GM19324 (cell line): ENCODE measurements around the gene MED1.
"Not testable (repeated sequence)": the region's sequence is repeated elsewhere in the genome, so short reads cannot be mapped to it uniquely, and the experiment has no call there.

Experiments
- ATAC-seq: cut with Tn5 transposase; IDR thresholded peaks from one replicate; pipeline ENCODE4 v1.9.1; 2021; ENCODE audit warnings: mild to moderate bottlenecking, moderate library complexity; ENCODE audit not compliant: unreplicated experiment, low FRiP score

MED1 gene

DNA sequence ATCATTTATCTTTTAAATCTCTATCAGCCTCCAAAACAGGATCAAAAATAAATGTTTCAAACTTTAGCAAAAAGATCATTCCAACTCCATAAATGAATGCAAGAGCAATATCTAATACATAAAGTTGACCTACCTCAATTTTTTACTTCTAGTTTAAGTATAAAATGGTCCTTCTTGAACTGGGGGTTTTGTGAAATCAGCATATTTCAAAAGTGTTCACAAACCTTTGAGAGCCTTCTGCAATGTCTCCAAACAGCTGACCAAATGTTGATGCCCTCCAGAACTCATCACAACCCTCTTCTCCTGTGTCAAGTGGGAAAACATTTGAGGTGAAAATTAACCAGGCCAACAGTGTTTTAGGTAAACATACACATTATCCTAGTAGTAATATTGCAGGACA is 7.7 kb downstream of the MED1 start:
- no peak for ATAC-seq

GRCh38 chr17:39439868-39440267 is 11.2 kb downstream of the MED1 start:
- ATAC-seq, result not testable (repeated sequence)

DNA sequence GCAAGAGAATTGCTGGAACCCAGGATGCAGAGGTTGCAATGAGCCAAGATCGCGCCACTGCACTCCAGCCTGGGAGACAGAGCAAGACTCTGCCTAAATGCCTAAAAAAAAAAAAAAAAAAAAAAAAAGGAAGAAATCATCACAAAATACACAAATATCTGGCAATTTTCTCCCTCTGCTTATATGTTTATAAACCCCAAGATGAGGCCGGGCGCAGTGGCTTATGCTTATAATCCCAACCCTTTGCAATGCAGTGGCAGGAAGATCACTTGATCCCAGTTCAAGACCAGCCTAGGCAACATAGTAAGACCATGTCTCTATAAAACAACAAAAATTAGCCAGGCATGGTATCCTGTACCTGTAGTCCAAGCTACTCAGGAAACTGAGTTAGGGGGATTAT is 21.5 kb downstream of the MED1 start:
- no peak for ATAC-seq

DNA sequence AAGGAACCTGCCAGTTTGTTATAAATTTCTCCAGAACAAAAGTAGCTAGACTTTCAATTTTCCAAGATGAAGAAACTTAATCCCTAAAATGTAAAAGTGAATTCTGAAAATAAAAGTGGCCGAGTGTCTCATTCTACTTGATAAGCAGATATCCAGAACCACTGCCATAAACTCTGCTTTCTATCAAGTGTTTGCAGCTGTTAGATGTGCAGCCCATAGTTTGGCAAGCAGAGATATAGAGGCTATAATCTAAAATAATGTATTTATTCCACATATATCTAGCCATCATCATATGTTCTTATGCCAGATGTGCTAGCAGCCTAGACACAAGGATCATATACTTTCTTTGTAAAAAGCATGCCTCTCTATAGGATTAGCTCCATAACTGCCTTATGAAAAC is 34.9 kb downstream of the MED1 start:
- no peak for ATAC-seq

GRCh38 chr17:39410279-39410678 is 40.8 kb downstream of the MED1 start:
- no peak for ATAC-seq

DNA sequence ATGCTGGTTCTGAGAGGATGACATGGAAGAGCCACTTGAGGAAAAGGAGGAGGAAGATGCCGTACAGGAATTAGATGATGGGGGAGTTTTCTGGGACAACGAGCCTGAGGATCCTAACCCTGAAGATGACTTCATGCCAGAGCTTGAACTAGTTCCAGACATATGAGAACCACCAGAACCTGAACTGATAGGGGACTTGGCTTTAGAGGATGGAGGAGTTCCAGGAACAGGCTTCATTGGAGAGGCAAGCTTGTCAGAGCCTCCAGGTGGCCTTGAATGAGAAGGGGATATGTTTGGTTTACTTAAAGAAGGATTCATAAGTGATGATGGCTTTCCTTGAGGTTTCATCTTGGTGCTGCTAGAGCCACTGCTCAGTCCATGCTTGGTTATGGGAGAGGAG is 42.7 kb downstream of the MED1 start:
- no peak for ATAC-seq

DNA sequence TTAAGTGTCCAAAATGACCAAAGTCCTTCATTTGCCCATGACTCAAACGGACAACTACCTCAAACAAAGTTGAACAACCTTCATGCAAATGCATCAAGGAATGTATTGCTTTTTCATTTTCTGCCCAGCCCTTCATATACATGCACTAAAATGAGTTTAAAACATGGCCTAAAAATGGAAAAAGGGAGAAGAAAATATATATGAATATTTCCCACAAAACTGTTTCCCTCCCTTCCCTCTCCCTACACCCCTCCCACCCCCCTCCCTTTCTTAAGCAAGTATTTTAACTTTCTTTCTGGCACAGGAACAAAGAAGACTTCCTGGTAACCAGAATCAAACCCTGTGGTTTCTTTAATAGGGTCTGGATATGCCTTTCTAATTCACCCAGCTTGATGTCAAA is 44.1 kb downstream of the MED1 start:
- ATAC-seq, result no peak

- ATAC-seq, result no peak
Observed at GRCh38 chr17:39405436-39405835, 45.6 kb downstream of the MED1 start.

DNA sequence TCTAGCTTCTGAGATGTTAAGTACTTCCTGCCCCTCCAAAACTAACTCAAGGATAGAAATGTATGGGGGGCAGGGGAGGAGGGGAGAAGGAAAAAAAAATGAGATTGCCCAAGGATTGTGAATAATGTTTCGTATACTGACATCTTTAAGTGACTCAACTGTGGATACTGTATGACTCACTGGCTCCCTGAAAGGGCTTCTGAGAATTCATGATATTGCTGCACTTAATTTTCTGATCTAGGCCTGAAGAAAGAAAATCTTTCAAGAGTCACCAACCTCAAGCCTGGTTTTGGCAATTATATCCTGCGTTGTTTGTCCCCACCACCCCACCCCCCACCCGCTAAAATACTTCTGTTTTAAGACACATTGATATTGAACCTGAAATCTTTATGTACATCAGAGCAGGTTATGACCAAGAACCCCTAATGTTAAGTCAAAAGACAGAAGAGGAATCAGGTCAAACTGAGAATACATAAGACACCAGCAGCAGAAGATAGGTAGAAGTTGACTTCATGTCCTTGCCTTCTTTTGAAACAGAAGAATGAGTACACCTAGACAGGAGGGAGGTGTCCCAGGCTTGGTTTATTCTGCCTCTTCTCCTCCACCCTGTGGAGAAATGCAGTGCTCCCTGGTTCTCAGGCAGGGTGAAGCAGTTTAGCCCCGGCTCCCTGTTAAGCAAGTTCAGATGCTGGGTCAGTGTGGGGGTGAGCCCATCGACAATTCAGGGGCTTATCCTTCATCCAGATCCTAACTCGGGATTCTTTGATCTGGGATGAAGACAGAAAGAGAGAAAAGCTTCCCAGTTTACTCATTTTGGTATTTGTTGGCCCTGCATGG is 46.3 kb downstream of the MED1 start:
- no peak for ATAC-seq

DNA sequence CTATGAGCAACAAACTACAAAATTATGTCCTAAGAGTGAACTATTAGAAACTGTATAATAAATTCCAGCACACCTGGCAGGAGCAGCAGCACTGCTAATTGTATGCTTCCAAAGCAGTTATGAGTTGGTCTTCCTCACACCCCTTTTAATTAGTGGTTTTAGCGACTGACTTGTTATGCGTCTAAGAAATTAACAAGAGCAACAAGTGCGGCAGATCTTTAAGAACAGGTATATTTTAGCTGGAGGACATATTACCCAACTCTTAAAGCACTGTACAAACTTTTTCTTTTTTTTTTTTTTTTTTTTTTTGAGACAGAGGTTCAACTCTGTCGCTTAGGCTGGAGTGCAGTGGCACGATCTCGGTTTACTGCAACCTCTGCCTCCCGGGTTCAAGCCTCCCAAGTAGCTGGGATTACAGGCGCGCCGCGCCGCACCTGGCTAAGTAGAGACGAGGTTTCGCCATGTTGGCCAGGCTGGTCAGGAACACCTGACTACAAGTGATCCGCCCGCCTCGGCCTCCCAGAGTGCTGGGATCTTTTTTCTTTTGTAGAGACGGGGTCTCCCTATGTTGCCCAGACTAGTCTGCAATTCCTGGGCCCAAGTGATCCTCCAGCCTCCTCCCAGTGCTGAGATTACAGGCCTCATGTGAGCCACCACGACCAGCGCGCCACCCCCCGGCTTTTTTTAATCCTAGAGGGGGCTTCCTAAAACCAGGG is 48.0 kb downstream of the MED1 start:
- no peak for ATAC-seq

GRCh38 chr17:39402244-39402889 is 48.7 kb downstream of the MED1 start:
- ATAC-seq, result peak; percentile 64

GRCh38 chr17:39401412-39402243 is 49.4 kb downstream of the MED1 start, which contains the start of gene FBXL20:
FBXL20 (minus strand) TSS chr17:39401626; CDS start chr17:39401402, 224 bp downstream.
- ATAC-seq, result peak; percentile 77

DNA sequence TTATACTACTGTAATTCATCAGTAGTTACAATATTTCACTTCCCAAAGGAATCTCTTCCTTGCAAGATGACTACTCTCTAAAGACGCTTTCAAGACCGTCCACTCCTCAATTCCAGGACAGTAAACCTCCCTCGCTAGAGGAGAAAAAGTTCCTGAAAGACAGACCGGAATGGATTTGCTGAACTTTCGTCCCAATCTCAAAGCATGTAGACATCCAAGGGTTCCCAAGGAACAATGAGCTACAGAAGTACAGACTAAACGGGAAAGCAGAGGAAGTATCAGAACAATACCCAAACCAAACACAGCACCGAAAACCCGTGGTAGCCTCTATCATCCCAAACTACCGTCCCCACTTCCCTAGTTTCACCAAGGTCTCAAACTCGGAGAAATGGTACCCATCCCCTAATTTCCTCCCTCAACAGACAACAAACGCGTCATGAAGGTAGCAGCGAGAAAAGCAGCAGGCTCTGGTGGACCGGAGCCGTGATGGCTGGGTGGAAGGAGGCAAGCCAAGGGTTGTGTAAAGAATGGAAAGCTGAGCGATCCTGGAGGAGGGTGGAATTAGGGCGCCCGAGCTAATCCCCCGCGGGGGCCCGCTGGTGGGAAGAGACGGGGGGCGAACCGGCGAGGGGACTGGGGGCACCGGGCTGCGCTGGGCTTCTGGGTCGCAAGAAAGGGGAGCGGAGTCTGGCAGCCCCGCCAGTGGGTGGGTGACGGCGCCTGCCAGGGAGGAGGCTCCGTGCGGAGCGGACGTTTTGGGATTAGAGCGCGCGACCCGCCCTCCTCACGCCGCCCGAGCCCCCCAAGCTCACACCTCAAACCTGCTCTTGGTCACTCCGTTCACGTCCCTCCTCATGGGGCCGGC is 50.3 kb downstream of the MED1 start:
- no peak for ATAC-seq

GRCh38 chr17:39399791-39400190 is 51.3 kb downstream of the MED1 start:
- no peak for ATAC-seq

DNA sequence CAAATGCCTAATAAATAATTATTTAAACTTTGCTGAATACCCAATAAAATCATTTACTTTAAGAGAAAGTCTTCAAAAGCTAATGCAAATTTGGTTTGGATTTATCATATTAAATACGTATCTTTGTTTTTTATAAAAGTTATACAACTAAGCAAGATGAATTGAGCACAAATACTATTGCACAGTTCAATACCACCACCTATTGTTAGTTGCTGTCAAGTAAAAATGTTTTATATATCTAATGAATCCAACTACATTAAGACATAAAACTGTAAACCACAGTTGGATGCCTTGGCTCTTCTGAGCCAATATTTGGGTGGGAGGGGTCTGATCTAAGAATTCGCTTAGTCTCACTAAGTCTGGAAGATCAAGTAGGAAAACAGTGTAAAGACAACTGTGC is 57.3 kb downstream of the MED1 start:
- no peak for ATAC-seq

DNA sequence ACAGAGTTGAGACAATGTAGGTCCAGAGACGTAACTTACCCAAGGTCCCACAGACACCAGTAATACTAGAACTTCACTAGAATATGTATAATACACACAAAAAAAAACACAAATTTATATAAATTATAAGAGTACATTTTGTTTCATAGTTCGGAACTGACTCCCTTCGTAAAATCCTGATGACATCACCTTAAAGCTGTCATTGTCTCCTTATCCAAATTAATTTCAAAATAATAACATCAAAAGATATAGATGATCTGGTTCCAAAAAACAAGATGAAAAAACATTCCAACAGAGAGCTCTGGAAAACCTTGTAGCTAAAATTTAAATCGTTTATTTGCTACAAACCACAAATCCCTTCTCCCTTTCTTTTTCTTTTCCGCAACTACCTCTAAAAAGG is 59.6 kb downstream of the MED1 start:
- ATAC-seq, result no peak

DNA sequence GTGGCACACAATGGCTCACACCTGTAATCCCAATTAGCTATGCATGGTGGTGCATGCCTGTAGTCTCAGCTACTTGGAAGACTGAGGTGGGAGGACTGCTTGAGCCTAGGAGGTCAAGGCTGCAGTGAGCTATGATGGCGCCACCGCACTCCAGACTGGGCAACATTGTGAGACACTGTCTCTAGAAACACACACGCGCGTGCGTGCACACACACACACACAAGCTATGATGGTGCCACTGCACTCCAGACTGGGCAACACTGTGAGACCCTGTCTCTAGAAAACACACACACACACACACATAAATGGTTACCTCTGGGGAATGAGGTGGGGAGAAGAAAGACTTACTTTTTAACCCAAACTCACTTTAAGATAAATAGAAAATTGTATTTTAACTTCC is 66.0 kb downstream of the MED1 start:
- ATAC-seq, result no peak

GRCh38 chr17:39380144-39380543 is 70.9 kb downstream of the MED1 start:
- no peak for ATAC-seq

DNA sequence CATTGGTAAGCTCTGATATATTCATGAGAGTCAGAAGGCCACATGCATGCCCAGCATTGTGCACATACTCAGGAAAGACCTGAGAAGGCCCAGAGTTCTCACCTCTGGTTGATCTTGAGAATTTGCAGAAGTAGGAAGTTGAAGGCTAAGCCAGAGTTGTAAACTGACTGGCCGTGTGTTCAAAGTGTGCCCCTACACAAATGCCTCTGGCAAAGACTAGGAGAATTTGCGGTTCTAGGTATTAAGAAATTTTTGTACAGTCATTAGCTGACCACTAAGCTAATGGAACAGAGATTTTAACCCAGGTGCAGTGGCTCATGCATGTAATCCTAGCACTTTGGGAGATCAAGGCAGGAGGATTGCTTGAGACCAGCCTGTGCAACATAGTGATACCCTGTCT is 74.6 kb downstream of the MED1 start:
- no peak for ATAC-seq

DNA sequence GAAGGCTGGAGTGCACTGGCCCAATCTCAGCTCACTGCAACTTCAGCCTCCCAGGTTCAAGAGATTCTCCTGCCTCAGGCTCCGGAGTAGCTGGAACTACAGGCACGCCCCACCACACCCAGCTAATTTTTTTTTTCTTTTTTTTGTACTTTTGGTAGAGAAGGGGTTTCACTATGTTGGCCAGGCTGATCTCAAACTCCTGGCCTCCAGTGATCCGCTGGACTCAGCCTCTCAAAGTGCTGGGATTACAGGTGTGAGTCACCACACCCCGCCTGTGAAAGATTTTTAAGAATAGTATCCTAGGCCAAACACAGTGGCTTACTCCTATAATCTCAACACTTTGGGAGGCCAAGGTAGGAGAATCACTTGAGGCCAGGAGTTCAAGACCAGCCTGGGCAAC is 83.3 kb downstream of the MED1 start:
- ATAC-seq, result not testable (repeated sequence)
